Type B pancreatic cell (in vitro differentiated cells): ENCODE data around the gene TIGD2. TPM values are rescaled to one million over a fixed set of nuclear protein-coding genes. Genes with fewer than 3 reads are reported as not detected.

Source experiments
- DNase-seq: peaks from one replicate; pipeline ENCODE4 v3.0.0; 2021; ENCODE audit warnings: mixed read lengths; ENCODE audit not compliant: unreplicated experiment; ENCODE audit errors: extremely low spot score
- H3K27ac Mint-ChIP-seq: 2 replicates; pipeline ENCODE4 v1.8.0; 2021; ENCODE audit warnings: mild to moderate bottlenecking, mixed read lengths
- H3K27me3 Mint-ChIP-seq: 2 replicates; pipeline ENCODE4 v1.8.0; 2021; ENCODE audit warnings: mixed read lengths
- H3K36me3 Mint-ChIP-seq: 2 replicates; pipeline ENCODE4 v1.8.0; 2021; ENCODE audit warnings: mixed read lengths
- H3K4me1 Mint-ChIP-seq: one replicate; pipeline ENCODE4 v1.8.0; 2021; ENCODE audit warnings: mixed read lengths; ENCODE audit not compliant: unreplicated experiment
- H3K4me3 Mint-ChIP-seq: 2 replicates; pipeline ENCODE4 v1.8.0; 2021; ENCODE audit warnings: mild to moderate bottlenecking, mixed read lengths
- H3K9me3 Mint-ChIP-seq: 2 replicates; pipeline ENCODE4 v1.8.0; 2021; ENCODE audit warnings: mixed read lengths
- CTCF ChIP-seq: fragments of 200-600 bp; sonication (generic); conservative IDR thresholded peaks from 2 replicates; pipeline ENCODE4 v1.5.0; 2021; ENCODE audit warnings: antibody characterized with exemption, mild to moderate bottlenecking
- total RNA-seq: library from RNA; stranded (reverse); gene quantifications from 2 replicates; pipeline ENCODE4 v1.2.1, GENCODE V29; 2021; ENCODE audit warnings: low replicate concordance

TIGD2 gene
- total RNA-seq, 1 donor from 2014 or later, result 13.2 TPM

- Mint-ChIP-seq H3K4me1 (no peaks in the 10 kb centered on the region), H3K9me3 (no peaks in the 10 kb centered on the region), H3K27me3 (peaks cover 2% of the 10 kb centered on the region), H3K36me3 (no peaks in the 10 kb centered on the region), H3K27ac (no peak overlapping the region), H3K4me3 (no peak overlapping the region)
- no peak for DNase-seq
- TF ChIP-seq CTCF, result no peak
Measured at GRCh38 chr4:89100853-89101252, 10.5 kb upstream of the TIGD2 start.

- H3K36me3 Mint-ChIP-seq, result no peaks in the 10 kb centered on the region
- no peak for DNase-seq
- H3K27me3 Mint-ChIP-seq, result peaks cover 2% of the 10 kb centered on the region
- TF ChIP-seq CTCF, result no peak
- no peaks in the 10 kb centered on the region for H3K4me1 Mint-ChIP-seq
- H3K4me3 Mint-ChIP-seq, result no peak overlapping the region
- H3K9me3 Mint-ChIP-seq, result no peaks in the 10 kb centered on the region
- no peak overlapping the region for H3K27ac Mint-ChIP-seq
Measured at GRCh38 chr4:89101256-89102161, 9.8 kb upstream of the TIGD2 start.

GRCh38 chr4:89105726-89106125 lies 5.6 kb upstream of the TIGD2 start:
- H3K9me3 Mint-ChIP-seq, result no peaks in the 10 kb centered on the region
- DNase-seq, result no peak
- H3K4me1 Mint-ChIP-seq, result peaks cover 9% of the 10 kb centered on the region
- H3K27ac Mint-ChIP-seq, result no peak overlapping the region
- TF ChIP-seq CTCF, result no peak
- H3K36me3 Mint-ChIP-seq, result no peaks in the 10 kb centered on the region
- H3K27me3 Mint-ChIP-seq, result peaks cover 25% of the 10 kb centered on the region
- H3K4me3 Mint-ChIP-seq, result no peak overlapping the region

- TF ChIP-seq CTCF, result no peak
- peaks cover 27% of the 10 kb centered on the region for H3K27me3 Mint-ChIP-seq
- H3K4me1 Mint-ChIP-seq, result peaks cover 18% of the 10 kb centered on the region
- H3K9me3 Mint-ChIP-seq, result peaks cover 9% of the 10 kb centered on the region
- no peak overlapping the region for H3K27ac Mint-ChIP-seq
- H3K4me3 Mint-ChIP-seq, result peak overlapping the region; percentile 20
- no peak for DNase-seq
- H3K36me3 Mint-ChIP-seq, result peaks cover 12% of the 10 kb centered on the region
Measured at GRCh38 chr4:89108091-89108490, 3.2 kb upstream of the TIGD2 start.

GRCh38 chr4:89109841-89110540 lies 1.3 kb upstream of the TIGD2 start:
- Mint-ChIP-seq H3K27me3 (peaks cover 24% of the 10 kb centered on the region), H3K36me3 (peaks cover 25% of the 10 kb centered on the region), H3K9me3 (peaks cover 11% of the 10 kb centered on the region), H3K27ac (peak overlapping the region; percentile 94), H3K4me3 (peak overlapping the region; percentile 94), H3K4me1 (peaks cover 18% of the 10 kb centered on the region)
- DNase-seq, result no peak
- no peak for TF ChIP-seq CTCF
